Gastroesophageal sphincter (tissue), 2 donors: ENCODE measurements around the gene CRTC2.

Experiments used
- EP300 ChIP-seq: sonication (generic); formaldehyde crosslinking; IDR thresholded peaks from one replicate; pipeline ENCODE4 v1.6.1; 2017; ENCODE audit warnings: antibody characterized with exemption, mild to moderate bottlenecking
- POLR2A ChIP-seq, 2 donors: fragments of 450-650 bp; IDR thresholded peaks; one replicate each; pipeline ENCODE4 v1.6.1; 2017; ENCODE audit warnings: antibody characterized with exemption in 2 of 2, mild to moderate bottlenecking in 2 of 2, moderate library complexity in 1 of 2

DNA sequence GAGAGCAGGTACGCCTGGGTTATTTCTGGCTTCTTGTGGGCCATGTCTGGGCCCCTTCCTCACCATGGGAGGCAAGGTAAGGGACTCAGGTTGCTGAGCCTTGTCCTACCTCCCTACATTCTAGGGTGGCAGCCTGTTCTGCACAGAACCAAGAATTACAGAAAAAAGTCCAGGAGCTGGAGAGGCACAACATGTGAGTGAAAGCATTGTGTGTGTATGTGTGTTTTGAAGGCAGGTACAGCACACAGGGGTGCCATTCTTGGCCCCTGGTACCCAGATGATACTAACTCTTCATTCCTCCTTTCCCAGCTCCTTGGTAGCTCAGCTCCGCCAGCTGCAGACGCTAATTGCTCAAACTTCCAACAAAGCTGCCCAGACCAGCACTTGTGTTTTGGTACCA lies 14.7 kb upstream of the CRTC2 start:
- no peak for TF ChIP-seq EP300
- no peak for TF ChIP-seq POLR2A (IDR thresholded peaks at IDR 0.05)
